Inflammatory macrophage treated with lipopolysaccharide for 1 hour (primary cell): ENCODE measurements around the gene TKTL1.

Source experiments
- DNase-seq, 2 donors: peaks; one replicate each; pipeline ENCODE4 v3.0.0-alpha.2; 2020 to 2022

The TKTL1 gene

DNA sequence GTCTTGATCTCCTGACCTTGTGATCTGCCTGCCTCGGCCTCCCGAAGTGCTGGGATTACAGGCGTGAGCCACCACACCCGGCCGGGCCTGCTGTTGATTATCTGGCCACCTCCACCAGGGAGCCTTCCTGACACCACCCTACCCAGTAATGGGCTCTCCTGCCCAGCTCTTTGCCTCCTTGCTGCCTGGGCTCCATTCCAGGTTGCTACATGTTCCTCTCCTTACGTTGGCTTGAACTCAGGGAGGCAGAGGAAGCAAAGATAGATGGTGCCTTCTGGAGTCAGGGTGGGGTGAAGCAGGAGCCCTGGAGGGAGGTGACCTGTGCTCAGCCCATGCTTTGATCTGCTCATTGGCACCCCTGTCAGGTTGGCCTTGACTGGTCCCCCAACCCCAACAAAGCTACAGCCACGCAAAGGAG, 52.5 kb downstream of the TKTL1 start:
- no peak for DNase-seq

DNA sequence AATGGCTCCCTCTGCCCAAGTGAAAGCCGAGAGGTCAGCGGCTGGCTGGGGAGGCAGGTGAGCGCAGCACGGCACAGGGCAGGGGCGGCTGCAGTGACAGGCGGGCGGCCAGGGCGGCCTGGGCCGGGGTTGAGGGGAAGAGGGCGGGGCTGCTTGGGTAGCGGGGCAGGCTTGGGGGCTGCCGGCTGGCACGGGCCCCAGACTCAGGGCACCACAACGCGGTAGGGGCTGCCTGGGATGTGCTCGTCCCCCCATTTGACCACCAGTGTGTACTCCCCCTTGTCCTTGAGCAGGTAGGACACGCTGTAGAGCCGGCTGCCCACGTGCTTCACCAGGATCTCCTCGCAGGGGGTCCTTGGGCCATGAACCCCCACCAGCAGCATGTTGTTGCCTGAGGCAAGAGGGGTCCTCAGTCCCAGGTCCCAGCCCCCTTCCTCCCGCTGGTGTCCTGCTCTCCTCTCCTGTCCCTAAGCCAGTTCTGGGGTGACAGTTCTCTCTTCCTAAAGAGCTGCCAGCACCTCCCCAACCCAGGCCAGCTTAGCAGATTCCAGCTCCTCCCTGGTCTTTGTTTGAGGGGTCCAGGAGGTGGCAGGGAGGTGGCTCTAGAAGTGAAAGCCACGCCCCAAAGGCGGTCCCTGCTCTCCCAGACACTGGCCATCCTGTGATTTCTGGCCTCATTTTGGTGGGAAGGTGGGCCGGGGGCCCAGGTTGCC, 53.2 kb downstream of the TKTL1 start:
- no peak for DNase-seq

DNA sequence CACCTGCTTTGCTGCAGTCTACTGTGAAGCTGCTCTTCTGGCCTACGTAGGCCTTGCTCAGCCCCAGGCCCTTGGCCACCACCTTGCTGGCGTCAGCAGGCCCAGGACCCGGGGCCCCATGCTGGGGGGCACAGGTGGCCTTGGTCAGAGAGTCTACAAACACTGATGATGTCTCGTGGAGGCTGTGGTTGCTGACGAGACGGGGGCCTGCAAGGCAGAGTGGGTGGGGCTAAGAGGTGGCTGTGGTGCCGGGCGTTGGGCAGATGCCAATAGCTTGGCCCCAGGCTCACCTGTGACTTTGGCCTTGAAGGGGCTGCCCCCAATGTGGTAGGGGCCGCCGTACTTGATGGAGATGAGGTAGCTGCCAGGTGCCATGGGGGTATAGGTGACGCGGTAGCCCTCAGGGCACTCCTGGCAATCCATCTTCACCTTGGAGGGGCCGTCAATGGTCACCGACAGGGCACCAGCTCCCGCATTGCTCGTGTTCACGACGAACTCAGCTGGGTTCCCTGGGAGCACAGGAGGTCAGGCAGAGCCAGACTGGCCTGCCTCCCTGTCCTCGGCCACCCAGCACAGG, 53.9 kb downstream of the TKTL1 start:
- no peak for DNase-seq

DNA sequence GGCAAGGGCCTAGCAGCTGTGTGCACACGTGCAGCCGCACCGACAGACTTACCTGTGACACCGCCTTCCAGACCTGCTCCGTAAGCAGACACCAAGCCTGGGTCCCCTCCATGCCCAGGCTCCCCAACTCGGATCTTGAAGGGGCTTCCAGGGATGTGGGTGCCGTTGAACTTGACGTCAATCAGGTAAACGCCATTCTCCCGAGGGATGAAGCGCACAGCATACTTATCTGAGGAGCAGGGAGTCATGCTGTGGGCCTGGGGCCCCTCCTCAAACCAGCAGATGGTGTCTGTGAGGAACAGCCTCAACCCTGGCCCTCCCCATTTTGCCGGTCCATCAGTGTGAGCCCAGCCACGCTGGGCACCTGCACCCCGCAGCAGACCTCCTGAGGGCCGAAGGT, 54.4 kb downstream of the TKTL1 start:
- no peak for DNase-seq

DNA sequence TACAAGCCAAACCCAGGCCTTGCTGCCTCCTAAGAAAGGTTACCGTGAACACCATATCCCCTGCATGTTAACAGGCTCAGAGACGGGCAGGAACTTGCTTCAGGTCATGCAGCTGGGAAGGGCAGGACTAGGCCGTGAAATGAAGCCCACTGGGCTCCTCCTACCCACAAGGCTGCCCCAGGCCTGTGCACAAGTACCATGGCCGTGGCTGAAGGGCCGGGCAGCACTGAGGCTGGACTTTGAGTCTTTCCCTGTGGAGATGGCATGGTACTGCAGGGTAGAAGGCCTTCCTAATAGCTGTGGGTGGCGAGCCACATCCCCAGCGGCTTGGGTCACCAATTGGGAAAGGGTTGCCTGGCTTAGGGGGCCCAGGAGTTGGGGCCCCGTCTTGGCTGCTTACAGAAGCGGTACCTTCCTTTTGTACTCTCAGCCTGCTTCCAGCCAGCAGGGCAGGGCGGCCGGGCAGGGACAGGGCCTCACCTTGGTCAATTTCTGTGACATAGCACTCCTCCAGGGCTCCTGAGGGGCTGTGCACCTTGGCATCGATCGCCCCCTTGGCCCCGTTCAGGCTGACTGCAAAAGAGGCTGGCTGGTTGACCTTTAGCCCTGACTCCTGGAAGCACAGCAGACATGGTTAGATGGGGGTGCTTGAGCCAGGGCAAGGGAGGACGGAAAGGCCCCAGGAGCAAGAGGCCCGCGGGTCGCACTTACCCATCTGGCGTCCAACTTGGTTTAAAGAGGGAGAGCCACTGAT, 55.0 kb downstream of the TKTL1 start:
- no peak for DNase-seq

DNA sequence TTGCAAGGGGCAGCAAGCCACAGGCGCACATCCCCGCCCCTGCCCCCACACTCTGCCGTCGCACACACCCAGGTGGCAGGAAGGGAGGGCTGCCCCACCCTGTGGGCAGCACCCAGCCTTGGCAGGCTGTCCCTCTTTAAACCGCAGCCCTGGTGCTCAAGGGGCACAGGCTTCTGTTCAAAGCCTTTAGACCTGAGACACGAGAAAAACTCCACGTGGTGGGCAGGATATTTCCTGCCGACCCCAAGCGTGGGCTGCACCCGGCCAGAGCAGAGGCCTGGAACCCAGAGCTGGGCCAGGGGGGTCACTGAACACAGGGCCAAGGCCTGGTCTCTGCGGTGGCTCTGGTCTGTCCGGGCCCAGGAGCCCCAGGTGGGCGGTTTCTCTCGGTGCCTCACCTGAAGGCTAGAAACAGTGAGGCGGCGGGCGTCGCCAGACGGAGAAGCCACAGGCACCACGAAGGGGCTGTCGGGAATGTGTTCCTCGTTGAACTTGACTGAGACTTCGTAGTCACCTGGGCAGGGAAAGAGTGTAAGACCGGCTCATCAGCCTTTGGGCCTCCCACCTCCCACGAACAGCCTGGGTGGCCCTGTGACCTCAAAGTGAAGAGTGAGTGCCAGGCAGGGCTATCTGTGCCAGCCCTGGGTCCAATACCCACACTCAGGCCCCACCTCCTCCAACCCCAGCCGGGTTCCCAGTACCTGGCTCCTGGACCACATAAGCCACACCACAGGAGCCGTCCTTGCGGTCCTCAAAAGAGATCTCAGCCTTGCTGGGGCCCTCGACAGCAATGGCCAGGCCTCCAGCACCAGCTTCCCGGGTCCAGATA, 55.8 kb downstream of the TKTL1 start:
- DNase-seq, result no peak

DNA sequence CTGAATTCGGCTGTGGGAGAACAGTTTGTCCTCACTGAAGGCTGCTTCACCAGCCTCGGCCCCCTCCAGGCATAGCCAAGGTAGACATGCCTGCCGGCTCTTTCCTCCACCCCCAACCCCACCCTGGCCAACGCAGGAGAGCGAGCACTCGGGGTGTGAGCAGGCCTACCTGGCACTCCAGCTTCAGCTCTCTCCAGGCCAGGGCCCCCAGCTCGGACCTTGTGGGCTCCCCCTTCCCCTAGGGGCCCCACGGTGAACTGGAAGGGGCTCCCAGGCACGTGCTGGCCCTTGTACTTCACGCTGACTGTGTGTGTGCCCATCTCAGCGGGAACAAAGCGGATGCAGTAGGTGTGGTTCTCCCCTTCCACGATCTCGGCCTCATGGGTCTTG, 56.4 kb downstream of the TKTL1 start:
- DNase-seq, result no peak

DNA sequence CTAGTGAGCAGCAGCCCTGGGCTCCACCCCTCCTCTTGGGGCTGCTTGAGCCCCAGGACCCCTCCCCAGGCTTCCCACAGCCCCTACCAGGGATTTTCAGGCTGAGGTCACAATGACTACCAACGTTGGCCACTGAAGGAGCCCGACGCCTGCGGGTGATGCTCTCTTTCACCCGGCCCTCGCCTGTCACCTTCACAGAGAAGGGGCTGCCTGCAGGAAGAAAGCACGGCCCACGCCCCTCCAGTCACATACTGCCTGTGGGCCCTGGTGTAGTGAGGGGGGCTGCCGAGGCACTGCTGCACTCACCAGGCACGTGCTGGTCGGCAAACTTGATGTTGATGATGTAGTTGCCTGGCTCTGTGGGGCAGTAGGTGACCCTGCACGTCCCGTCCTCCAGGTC, 56.9 kb downstream of the TKTL1 start:
- no peak for DNase-seq

DNA sequence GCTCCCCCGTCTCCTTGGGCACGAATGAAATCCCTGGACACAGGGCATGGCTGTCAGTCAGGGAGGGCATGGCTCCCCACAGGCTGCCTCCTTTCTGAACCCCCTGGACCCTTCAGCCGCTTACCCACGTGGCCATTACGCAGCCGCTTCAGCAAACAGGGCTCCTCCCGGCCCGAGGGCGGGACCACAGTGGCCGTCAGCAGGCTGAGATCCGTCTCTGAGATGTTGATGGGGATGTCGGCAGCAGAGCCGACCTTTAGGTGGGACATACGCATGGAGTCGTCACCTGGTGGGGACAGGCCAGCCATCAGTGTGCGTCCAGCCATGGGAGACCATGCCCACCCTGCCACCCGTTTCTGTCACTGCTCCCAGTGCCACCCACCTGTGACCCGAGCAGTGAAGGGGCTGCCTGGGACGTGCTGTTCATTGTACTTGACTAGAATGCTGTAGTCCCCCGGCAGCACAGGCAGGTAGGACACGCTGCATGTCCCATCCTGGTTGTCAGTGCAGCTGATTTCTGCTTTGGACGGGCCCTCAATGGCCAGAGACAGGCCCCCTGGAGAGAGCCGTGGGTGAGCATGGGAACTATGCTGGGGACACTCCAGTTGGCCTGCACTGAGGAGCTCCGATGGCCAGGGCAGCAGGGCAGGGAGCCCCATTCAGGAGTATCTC, 57.7 kb downstream of the TKTL1 start:
- DNase-seq, result no peak

DNA sequence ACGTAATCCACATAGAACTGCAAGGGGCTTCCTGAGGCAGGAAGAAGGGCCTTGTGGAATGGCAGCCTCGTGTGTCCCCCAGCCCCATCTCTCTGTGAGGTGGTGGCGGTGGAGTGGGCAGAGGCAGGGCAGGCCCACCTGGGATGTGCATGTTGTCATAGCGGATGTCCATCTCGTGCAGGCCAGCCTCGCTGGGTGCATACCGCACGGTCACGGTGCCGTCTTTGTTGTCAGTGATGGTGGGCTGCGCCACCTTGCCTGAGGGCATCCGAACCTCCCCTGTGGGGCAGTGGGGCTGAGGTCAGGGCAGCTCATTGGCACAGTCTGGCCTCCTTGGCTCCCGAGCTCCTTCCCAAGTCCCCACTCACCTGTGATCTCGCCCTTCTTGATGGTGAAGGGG, 58.4 kb downstream of the TKTL1 start:
- DNase-seq, result no peak

DNA sequence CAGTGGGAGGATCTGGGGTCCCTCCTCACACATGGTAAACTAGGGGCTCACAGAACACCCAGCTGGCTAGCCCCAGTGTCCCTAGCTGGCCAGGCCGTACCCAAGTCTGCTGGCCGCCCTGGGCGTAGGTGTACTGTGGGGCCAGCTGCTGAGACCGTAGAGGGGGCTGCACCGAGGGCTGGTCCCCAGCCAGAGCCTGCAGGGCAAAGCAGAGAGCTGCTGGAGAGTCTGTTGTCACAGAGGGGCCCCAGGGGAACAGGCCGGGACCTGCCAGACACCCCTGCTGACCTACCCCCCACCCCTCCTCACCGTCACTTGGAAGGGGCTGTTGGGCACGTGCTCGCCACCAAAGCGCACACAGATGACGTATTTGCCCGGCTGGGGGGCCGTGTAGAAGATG, 58.9 kb downstream of the TKTL1 start:
- DNase-seq, result no peak

DNA sequence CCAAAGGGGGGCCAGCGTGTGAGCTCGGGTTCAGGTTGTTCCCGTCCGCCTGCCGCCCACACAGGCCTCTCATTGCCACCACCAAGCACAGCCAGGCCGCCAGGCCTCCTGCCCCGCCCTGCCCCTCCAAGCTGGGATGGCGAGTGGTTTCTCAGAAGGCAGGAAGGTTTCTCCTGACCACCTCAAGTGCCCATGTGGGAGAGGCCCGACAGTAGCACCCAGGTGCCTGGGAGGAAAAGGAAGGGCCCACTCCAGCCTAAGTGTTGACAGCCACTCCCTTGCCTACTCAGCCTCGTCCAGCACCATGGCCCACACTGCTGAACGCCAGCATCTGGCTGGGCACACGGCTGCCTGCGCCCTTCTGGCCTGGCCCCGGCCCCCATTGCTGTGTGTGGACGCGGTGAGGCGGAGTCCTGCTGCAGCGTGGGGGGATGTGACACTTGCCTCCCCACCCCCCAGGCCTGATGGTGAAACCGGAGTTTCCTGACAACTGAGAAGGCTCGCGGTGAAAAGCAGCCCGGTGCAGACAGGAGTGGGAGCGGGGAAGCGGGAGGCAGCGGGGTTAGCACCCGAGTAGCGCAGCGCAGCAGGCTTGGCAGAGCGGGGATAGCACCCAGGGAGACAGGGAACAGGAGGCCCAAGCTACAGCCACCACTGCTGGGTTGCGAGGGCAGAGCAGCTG, 59.6 kb downstream of the TKTL1 start:
- no peak for DNase-seq

DNA sequence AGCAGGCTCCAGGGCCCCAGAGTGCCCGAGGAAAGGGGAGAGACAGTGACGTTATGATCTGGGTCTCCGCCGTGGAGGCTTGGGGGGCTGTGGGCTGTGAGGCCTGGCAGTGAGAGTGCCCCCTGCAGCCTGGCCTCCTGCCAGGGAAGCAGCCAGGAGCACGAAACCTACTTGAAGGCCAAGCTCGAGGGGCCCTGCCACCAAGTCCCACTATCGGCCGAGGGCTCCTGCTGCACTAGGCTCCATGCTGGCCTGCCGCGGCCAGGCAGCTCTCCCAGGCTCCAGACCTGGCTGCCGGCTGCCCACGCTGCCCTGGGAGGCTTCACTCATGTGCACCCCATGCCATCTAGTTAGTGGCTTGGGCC, 60.2 kb downstream of the TKTL1 start:
- no peak for DNase-seq

DNA sequence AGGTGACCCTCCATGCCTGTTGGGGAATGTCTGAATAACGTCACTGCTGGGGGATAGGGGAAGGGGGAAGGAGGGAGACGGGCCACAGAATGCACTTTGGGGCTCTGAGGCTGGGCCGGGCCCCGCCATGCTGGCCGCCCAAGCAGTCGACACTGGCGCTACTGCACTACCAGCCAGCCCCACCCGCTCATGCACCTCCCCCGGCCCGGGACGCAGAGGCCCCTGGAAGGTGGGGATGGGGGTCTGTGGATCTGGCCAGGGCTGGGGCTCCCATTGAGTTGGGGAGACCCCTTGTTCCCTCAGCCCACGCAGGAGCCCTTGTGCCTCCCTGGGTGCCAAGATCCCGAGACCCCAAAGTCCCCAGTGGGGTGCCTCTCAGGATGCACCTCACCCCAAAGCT, 61.0 kb downstream of the TKTL1 start:
- no peak for DNase-seq

DNA sequence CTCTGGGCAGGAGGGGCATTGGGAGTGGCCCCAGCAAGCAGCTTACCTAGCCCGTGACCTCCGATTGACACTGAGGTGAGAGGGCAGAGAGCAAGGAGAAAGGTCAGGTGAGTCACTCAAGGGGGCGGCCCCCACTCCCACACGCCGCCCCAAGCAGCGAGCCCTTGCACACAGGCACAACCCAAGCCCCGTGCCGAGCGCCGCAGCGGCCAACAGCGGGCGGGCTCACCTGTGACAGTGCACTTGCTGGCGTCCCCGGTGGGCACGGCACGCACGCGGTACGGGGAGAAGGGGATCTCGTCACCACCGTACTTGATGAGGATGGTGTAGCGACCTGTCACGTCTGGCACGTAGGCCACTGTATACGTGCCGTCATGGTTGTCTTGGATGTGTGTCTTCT, 61.6 kb downstream of the TKTL1 start:
- no peak for DNase-seq

DNA sequence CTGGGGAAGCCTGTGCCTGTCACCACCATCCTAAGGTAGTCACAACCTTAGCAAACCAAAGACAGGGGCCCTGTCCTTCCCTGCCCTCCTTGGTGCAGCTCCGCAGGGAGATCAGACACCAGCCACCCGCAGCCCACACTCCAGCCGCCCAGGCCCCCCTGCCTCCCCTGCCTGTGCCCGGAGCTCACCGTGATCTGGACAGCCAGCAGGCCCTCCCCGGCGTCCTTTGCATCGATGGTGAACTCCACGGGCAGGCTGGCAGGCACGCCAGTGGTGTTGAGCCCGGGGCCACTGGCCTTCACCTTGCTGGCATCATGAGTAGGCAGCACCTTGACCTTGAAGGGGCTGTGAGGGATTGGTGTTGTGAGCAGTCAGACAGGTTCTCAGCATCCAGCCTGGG, 62.4 kb downstream of the TKTL1 start:
- no peak for DNase-seq

DNA sequence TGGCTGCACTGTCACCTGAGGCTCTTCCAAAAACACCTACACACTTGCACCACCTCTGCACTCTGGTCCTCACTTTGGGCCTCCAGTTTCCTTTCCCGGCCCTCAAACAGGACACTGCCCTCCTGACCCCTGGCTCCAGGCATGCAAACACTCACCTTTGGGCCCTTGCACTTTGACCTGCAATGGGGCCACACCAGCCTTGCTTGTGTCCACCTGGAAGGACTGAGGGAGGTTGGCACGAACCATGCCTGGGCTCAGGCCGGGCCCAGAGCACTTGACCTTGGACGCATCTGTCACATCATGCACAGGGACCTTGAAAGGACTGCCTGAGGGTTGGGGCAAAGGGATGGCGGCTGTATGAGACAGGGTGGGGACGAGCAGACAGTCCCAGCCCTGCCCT, 63.2 kb downstream of the TKTL1 start:
- no peak for DNase-seq

DNA sequence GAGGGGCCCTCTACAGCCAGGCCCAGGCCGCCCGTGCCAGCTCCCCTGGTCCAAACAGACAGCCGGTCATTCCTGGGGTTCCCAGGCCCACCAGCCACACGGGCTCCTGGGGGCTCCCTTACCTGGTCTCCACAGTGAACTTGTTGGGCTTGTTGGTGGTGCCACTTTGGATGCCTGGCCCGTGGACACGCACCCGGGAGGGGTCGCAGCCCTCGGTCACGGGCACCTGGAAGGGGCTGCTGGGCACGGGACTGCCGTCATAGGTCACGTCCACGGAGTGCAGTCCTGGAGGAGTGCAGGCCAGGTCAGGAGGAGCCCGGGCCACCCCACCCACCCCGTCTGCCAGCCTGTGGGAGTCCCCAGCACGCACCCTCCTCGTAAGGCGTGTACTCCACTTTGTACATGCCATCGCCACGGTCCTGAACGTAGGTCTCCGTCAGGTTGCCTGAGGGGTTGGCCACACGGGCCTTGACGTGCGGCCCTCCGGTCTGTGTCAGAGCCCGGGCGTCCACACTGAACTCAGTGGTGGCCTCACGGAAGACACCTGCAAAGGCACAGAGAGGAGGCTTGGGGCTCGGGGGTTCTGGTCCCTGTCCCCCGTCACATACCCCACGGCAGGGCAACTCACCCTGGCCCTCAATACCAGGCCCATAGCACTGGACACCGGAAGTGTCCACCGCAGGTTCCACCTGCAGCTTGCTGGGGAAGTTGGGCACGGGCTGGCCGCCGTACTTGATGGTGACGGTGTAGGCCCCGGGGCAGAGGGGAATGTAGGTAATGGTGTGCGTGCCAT, 64.0 kb downstream of the TKTL1 start:
- DNase-seq, result no peak

DNA sequence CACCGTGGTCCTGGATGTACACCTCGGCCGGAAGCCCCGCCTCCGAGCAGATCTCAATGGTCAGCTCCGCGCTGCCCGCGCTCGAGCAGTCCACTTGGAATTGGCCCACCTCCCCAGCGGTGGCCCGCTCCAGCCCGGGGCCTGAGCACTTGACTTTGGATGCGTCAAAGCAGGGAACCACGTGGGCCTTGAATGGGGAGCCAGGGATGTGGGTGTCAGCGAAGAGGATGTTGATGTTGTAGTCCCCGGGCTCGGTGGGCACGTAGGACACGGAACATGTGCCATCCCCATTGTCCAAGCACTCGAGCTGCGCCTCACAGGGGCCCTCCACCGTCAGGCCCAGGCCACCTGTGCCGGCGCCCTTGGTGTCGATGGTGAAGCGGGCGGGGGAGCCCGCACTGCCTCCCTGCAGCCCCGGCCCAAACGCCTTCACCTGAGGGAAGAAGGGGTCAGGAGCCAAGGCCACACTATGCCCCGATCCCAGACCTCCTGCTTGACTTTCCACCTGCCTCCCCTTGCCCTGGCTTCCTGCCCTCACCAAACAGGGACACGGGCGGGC, 64.6 kb downstream of the TKTL1 start:
- DNase-seq, result no peak

DNA sequence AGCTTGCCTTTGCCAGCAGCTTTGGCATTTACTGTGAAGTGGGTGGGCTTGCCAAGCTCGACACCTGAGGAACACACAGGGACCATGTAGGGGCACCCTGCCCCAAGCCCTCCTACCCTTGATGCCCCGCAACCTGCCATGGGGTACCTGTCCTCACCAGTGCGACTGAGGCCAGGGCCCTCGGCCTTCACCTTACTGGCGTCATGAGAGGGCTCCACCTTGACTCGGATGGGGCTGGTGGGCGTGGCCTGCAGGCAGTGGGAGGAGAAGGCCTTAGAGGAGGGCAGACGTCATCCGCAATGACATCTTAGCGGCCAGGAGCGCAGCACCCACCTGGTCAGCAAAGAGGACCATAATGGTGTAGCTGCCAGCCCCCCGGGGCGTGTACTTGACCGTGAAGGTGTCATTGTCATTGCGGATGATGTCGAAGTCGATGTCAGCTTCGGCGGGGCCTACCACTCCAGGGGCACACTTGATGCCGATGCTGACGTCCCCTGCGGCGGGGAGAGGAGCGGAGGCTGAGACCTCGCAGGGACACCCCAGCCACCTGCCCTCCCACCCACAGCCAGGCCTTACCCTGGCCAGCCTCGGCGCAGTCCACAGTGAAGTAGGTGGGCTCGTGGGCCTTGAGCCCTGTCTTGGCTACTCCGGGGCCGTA, 66.6 kb downstream of the TKTL1 start:
- DNase-seq, result no peak
